Measurements from ENCODE around the gene MYH15.

Gene MYH15
- 0 to 1.1 (median 0.26) reads per million in 9 experiments for total RNA-seq

DNA sequence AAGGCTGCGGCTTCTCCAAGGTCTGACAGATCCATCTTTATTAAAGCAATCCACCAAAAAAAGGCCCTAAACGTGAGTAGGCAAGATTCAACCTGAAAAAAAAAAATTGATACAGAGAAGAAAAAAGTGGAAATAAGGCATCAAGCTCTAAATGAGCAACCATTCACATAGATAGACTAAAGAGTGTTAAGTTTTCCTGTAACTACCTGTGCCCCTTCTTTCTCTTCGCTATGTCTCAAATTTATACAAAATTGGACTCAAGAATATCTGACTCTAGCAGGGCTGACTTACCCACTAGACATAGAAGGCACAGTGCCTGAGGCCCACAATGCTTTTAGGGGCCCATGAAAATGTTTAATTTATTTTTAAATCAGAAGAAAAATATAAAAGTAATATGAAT, at the start of gene MYH15:
Gene MYH15 (minus strand): TSS at position 101 of the 400 bp plus-strand sequence. CDS start 66 bp downstream, at position 35.
- ATAC-seq (replicated peaks) (no peak), DNase-seq (no peak)
- Mint-ChIP-seq H3K36me3 (ENCODE audit: insufficient read depth) (no peaks in the 10 kb centered on the region), H3K4me1 (ENCODE audit: low read depth in 2 of 2) (no peaks in the 10 kb centered on the region), H3K27me3 (peaks cover 0 to 2% of the 10 kb centered on the region in 2 donors), H3K4me3 (no peak within 1 kb of the TSS), H3K9me3 (no peaks in the 10 kb centered on the region), H3K27ac (no peak within 1 kb of the TSS)

DNA sequence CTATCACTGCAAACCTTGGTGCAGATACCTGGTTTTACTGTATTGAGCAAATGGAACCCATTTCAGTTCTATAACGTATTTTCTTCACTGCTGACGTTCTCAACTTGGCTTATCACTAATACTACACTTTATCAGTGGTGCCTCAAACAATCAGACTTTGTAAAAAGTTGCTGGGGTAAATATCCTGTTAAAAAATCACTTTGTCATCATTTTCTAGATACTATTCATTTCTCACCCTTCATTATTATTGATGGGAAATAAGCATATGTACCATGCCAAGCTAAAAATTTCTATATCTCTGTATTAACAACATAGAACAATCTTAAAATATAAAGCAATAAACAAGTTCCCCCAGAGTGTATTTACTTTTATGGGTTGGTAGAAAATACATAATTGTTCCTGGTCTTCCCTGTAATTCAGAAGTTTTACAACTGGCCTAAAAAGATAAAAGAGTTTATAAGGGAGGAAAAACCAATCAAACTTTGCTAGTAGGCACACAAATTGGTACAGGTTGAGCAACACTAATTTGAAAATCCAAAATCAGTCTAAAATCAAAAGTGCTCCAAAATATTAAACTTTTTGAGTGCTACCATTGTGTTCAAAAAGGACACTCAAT, 45.7 kb upstream of the MYH15 start:
- DNase-seq, result no peak
- Mint-ChIP-seq H3K36me3 (ENCODE audit: insufficient read depth) (no peaks in the 10 kb centered on the region), H3K27ac (peak overlapping the region in 1 of 2 donors; percentile 57), H3K4me3 (no peak overlapping the region), H3K9me3 (no peaks in the 10 kb centered on the region), H3K27me3 (no peaks in the 10 kb centered on the region), H3K4me1 (ENCODE audit: low read depth in 2 of 2) (peaks cover 7% of the 10 kb centered on the region in 2 donors)
- no peak for ATAC-seq (replicated peaks)

DNA sequence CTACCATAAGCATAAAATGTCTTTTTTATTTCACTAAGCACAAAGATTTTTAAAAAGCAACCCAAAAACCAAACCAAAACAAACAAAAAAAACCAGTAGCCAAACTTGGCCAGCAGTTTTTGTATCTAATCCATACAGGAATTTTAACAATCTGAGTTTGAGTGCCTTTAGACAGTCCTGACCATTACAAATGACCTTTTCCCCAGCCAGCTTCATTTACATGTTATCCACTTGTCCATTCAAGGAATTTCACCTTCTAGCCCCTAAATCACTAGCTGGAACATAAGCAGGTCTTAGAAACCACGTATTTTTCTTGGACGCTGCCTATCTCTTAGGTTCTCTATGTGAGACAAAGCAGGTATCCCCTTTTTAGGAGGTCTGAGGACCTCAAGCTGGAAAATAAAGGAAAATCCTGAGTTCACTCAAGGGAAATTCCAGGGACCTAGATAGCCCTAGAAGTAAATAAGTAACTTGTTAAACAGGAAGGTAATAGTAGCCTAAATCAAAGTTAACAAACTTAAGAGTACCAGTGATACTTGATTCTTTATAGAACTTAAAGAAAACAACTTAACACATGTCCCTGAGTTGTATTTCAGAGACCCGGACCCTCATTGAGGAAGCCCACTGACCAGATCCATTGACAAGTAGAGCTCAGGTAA, 44.6 kb upstream of the MYH15 start:
- H3K27me3 Mint-ChIP-seq, result no peaks in the 10 kb centered on the region
- DNase-seq (no peak), ATAC-seq (replicated peaks) (no peak)
- H3K4me3 Mint-ChIP-seq, result no peak overlapping the region
- peak overlapping the region in 1 of 2 donors; percentile 57 for H3K27ac Mint-ChIP-seq
- peaks cover 7% of the 10 kb centered on the region in 2 donors for H3K4me1 Mint-ChIP-seq (ENCODE audit: low read depth in 2 of 2)
- H3K9me3 Mint-ChIP-seq, result no peaks in the 10 kb centered on the region
- H3K36me3 Mint-ChIP-seq (ENCODE audit: insufficient read depth), result no peaks in the 10 kb centered on the region

DNA sequence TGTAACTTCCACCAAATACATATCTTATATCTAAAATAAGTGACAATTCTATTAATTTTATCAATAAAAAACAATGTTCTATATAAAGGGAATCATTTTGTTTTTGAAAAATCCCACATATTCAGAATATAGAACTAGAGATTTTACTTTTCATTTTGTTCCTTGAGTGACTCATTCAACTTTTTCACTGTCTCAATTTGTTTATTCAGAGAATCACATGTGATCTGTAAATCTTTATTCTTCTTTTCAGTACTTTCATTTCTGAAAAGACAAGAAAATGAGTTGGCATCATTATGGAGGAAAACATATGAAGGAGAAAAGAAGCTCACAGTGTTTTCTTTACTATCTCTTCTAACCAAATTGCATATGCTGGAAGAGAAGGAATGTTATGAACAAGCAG, 43.8 kb upstream of the MYH15 start:
- no peak for ATAC-seq (replicated peaks)
- Mint-ChIP-seq H3K4me3 (no peak overlapping the region), H3K27ac (no peak overlapping the region), H3K4me1 (ENCODE audit: low read depth in 2 of 2) (peaks cover 7% of the 10 kb centered on the region in 2 donors), H3K9me3 (no peaks in the 10 kb centered on the region), H3K36me3 (ENCODE audit: insufficient read depth) (no peaks in the 10 kb centered on the region), H3K27me3 (no peaks in the 10 kb centered on the region)
- no peak for DNase-seq

DNA sequence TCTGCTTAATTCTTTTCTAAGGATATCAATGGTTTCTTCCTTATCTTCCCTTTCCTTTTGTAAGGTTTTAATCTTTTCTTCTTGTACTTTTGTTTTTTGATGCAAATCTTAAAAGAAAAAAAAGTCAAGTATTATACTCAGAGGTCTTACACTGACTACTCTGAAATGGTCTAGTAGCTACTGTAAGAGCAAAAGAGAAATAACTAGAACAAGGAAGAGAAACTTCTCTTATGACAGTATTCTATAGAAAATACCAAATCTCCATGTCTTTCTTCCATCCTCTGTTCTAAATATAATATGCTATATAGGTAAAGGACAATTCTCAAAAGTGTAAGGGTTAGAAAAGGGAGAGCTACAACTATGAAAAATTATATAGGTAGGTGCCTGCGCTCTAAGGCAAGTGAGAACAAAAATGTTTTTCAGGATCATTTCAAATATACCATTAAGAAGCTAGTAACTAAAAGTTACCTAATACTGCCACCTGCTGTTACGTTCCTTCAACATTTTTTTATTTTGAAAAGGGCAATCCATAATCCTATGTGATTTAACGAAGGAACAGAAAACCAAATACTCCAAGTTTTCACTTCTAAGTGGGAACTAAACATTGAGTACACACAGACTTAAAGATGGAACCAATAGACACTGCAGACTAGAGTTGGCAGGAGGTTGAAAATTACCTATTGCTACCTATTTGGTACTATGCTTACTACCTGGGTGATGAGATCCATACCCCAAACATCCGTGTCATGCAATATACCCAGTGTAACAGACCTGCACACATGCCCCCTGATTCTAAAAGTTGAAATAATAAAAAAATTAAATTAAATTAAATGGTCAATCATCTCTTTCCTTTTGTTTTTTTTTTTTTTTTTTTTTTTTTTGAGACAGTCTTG, 42.1 kb upstream of the MYH15 start:
- ATAC-seq (replicated peaks) (peak; percentile 67), DNase-seq (peak; percentile 9 to 28 (median 25))
- peaks cover 7% of the 10 kb centered on the region in 2 donors for H3K4me1 Mint-ChIP-seq (ENCODE audit: low read depth in 2 of 2)
- H3K9me3 Mint-ChIP-seq, result no peaks in the 10 kb centered on the region
- H3K4me3 Mint-ChIP-seq, result peak overlapping the region in 1 of 2 donors; percentile 10
- H3K27ac Mint-ChIP-seq, result peak overlapping the region in 1 of 2 donors; percentile 6
- no peaks in the 10 kb centered on the region for H3K27me3 Mint-ChIP-seq
- no peaks in the 10 kb centered on the region for H3K36me3 Mint-ChIP-seq (ENCODE audit: insufficient read depth)

DNA sequence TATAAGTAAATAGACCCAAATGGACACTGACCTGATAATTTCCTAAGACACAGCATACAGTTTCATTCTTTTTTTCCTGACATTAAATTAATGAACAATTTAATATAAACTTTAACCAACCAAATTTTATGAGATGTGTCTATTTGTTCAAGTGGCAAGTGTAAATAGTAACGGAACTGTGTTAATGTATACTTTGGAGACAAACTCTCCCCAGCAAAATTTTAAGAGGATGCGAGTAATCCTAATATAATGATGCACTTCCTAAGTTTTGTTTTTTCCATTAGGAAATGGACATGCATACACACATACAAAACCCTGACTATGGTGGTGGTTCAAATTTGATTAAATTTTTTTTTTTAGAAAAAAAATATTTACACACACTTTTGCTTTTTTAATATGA, 38.5 kb upstream of the MYH15 start:
- Mint-ChIP-seq H3K27me3 (no peaks in the 10 kb centered on the region), H3K4me1 (ENCODE audit: low read depth in 2 of 2) (peaks cover 17 to 20% of the 10 kb centered on the region in 2 donors), H3K36me3 (ENCODE audit: insufficient read depth) (no peaks in the 10 kb centered on the region), H3K4me3 (no peak overlapping the region), H3K27ac (no peak overlapping the region), H3K9me3 (no peaks in the 10 kb centered on the region)
- DNase-seq (no peak), ATAC-seq (replicated peaks) (no peak)

DNA sequence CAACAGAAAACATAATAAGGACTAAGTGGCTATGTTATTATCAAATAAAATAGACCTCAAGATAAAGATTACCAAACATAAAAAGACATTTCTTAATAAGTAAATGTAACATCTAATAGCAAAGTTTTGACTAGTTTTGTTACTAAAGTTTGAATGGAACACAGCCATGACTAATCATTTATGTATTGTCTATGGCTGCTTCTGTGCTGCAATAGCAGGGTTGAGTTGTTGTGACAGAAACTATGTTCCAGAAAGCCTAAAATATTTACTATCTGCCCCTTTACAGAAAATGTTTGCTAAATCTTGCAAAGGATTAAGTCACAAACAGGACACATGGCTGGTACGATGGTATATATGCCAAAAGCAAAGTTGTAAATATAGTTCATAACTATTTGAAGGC, 37.9 kb upstream of the MYH15 start:
- no peak overlapping the region for H3K4me3 Mint-ChIP-seq
- ATAC-seq (replicated peaks) (no peak), DNase-seq (no peak)
- H3K9me3 Mint-ChIP-seq, result no peaks in the 10 kb centered on the region
- H3K27ac Mint-ChIP-seq, result no peak overlapping the region
- H3K4me1 Mint-ChIP-seq (ENCODE audit: low read depth in 2 of 2), result peaks cover 17 to 20% of the 10 kb centered on the region in 2 donors
- H3K27me3 Mint-ChIP-seq, result no peaks in the 10 kb centered on the region
- no peaks in the 10 kb centered on the region for H3K36me3 Mint-ChIP-seq (ENCODE audit: insufficient read depth)

DNA sequence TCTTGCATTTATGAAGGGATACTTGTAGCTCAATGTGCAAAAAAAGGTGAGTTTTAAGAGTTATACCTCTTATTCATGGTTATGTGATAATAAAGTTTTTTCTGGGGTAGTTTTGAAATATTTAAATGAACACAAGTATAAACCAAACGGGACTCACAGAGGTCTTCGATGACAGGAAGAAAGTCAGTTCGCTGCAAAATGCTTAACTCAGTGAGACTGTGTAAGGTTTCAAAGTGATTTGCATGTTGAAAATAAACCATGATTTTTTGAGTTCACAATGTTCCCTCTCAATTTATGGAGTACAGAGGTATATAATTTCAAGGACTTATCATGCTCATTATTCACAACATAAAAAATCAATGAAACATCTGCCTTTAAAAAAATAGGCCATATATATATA, 36.3 kb upstream of the MYH15 start:
- DNase-seq (no peak), ATAC-seq (replicated peaks) (peak; percentile 16)
- Mint-ChIP-seq H3K4me1 (ENCODE audit: low read depth in 2 of 2) (peaks cover 10 to 13% of the 10 kb centered on the region in 2 donors), H3K27ac (peak overlapping the region; percentile 83 to 92), H3K27me3 (no peaks in the 10 kb centered on the region), H3K4me3 (peak overlapping the region; percentile 63 to 78), H3K36me3 (ENCODE audit: insufficient read depth) (peaks cover 4% of the 10 kb centered on the region), H3K9me3 (no peaks in the 10 kb centered on the region)

DNA sequence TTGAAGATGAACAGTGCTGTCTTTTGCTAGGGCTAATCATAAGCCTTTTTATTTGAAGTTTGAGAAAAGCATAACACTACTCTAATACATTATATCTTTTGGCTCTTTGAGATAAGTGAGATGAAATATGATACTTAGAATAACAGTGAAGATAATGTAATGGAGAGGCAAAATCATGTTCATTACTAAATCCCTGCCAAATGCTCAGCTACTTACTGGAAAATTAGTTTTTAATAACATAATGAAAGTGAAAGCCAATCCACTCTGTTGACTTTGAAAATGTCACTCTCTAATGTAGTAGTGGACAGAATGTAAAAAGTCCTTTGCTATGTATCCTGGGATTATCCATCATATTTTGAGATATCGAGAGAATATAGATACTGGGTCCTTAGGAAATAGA, 35.9 kb upstream of the MYH15 start:
- Mint-ChIP-seq H3K4me1 (ENCODE audit: low read depth in 2 of 2) (peaks cover 10 to 13% of the 10 kb centered on the region in 2 donors), H3K27ac (peak overlapping the region; percentile 83 to 92), H3K27me3 (no peaks in the 10 kb centered on the region), H3K9me3 (no peaks in the 10 kb centered on the region), H3K36me3 (ENCODE audit: insufficient read depth) (peaks cover 4% of the 10 kb centered on the region), H3K4me3 (peak overlapping the region; percentile 63 to 78)
- DNase-seq (no peak), ATAC-seq (replicated peaks) (peak; percentile 48)

DNA sequence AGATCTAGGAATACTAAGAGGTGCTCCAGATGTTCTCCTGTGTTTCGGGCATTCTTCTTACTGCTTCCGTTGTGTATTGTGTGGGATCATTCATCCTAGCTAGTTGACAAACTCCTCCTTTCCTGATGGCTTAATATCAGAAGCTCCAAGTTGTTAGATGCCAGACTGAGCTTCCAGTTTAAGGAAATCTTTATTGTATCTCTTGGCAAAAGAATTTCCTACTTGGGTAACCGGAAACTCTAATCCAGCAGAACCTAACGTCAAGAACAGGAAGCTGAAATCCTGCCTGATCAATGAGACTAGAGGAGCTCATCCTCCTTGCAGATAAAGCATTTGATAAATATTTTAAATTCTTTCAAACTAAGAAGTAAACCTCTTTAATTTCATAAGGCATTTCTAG, 27.7 kb upstream of the MYH15 start:
- Mint-ChIP-seq H3K9me3 (no peaks in the 10 kb centered on the region), H3K27me3 (peaks cover 0 to under 1% of the 10 kb centered on the region in 2 donors), H3K36me3 (ENCODE audit: insufficient read depth) (peaks cover 4% of the 10 kb centered on the region), H3K4me3 (no peak overlapping the region), H3K4me1 (ENCODE audit: low read depth in 2 of 2) (no peaks in the 10 kb centered on the region), H3K27ac (no peak overlapping the region)
- no peak for DNase-seq
- ATAC-seq (replicated peaks), result no peak

DNA sequence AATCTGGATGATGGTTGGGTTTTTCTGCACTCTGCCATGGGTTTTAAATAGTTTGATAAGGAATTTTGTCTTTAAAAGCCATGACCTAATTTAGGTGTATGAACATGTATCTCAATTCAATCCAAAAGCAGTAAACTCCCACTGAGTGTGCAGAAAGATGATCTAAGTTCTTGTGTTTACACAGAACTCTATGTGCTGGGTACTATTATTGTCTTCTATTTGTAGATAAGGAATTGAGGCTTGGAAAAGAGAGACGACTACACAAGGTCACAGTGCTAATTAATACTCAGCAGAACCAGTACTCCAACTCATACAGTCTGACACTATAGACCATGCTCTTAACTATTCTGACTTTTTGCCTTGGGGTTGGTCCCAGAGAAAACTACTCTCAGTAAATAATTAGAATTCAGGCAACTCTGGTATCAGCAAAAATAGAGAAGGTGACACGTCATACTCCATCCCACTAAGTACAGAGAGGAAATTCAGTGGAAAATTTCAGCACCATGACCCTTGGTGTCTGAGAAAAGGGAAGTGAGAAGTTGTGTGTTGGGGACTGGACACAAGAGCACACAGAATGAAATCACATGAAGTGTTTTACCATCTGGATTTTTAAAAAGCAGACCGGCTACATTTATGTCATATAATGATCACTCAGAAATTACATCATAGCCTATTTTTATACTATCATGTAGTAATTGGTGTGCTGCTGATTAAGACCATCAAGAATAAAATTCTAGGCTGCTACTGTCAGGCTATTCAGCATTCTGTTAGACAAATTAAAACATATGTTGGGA, 18.3 kb upstream of the MYH15 start:
- Mint-ChIP-seq H3K27ac (no peak overlapping the region), H3K27me3 (peaks cover 46 to 59% of the 10 kb centered on the region in 2 donors), H3K36me3 (ENCODE audit: insufficient read depth) (no peaks in the 10 kb centered on the region), H3K4me3 (no peak overlapping the region), H3K4me1 (ENCODE audit: low read depth in 2 of 2) (no peaks in the 10 kb centered on the region), H3K9me3 (no peaks in the 10 kb centered on the region)
- ATAC-seq (replicated peaks) (no peak), DNase-seq (no peak)

DNA sequence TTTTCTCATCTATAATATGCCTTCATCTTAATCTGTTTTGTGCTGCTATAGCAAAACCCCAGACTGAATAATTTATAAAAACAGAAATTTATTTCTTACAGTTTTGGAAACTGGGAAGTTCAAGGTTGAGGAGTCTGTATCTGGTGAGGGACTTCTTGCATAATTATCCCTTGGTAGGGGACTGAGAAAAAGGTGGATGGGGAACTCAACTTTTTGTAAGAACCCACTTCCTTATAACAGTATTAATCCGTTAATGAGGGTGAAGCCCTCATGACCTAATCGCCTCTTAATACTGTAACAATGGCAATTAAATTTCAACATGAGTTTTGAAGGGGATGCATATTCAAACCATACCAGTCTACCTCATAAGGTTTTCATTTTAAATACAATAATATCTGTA, 17.4 kb upstream of the MYH15 start:
- Mint-ChIP-seq H3K36me3 (ENCODE audit: insufficient read depth) (no peaks in the 10 kb centered on the region), H3K27ac (no peak overlapping the region), H3K9me3 (no peaks in the 10 kb centered on the region), H3K4me3 (no peak overlapping the region), H3K27me3 (peaks cover 44 to 59% of the 10 kb centered on the region in 2 donors), H3K4me1 (ENCODE audit: low read depth in 2 of 2) (no peaks in the 10 kb centered on the region)
- DNase-seq, result no peak
- no peak for ATAC-seq (replicated peaks)

DNA sequence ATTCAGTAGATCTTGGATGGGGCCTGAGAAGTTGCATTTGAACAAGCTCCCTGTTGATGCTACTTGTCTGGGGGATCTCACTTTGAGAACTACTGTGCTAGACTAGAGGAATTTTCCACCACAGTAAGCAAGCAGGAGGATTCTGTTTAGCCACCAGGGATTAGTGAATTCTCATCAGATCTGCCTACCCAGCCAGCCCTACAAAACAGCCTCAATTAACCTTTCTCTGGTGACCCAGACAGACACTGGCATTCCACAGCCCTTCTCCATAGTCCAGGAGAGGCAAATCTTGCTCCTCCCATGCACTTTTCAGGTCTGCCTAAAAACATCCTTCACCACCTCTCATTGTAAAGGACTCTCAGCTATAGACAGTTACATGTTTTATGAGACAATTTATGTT, 16.7 kb upstream of the MYH15 start:
- Mint-ChIP-seq H3K4me3 (no peak overlapping the region), H3K27ac (no peak overlapping the region), H3K4me1 (ENCODE audit: low read depth in 2 of 2) (no peaks in the 10 kb centered on the region), H3K27me3 (peaks cover 40 to 53% of the 10 kb centered on the region in 2 donors), H3K9me3 (no peaks in the 10 kb centered on the region), H3K36me3 (ENCODE audit: insufficient read depth) (no peaks in the 10 kb centered on the region)
- DNase-seq (no peak), ATAC-seq (replicated peaks) (no peak)

Measured in effector memory CD8-positive, alpha-beta T cell (primary cell).